Type B pancreatic cell (in vitro differentiated cells): ENCODE results near the gene SPEG. TPM values are rescaled to one million over a fixed set of nuclear protein-coding genes. Genes with fewer than 3 reads are reported as not detected.

ENCODE experiments used
- DNase-seq: peaks from one replicate; pipeline ENCODE4 v3.0.0; 2021; ENCODE audit warnings: mixed read lengths; ENCODE audit not compliant: unreplicated experiment; ENCODE audit errors: extremely low spot score
- H3K27ac Mint-ChIP-seq: 2 replicates; pipeline ENCODE4 v1.8.0; 2021; ENCODE audit warnings: mild to moderate bottlenecking, mixed read lengths
- H3K27me3 Mint-ChIP-seq: 2 replicates; pipeline ENCODE4 v1.8.0; 2021; ENCODE audit warnings: mixed read lengths
- H3K36me3 Mint-ChIP-seq: 2 replicates; pipeline ENCODE4 v1.8.0; 2021; ENCODE audit warnings: mixed read lengths
- H3K4me1 Mint-ChIP-seq: one replicate; pipeline ENCODE4 v1.8.0; 2021; ENCODE audit warnings: mixed read lengths; ENCODE audit not compliant: unreplicated experiment
- H3K4me3 Mint-ChIP-seq: 2 replicates; pipeline ENCODE4 v1.8.0; 2021; ENCODE audit warnings: mild to moderate bottlenecking, mixed read lengths
- H3K9me3 Mint-ChIP-seq: 2 replicates; pipeline ENCODE4 v1.8.0; 2021; ENCODE audit warnings: mixed read lengths
- total RNA-seq: library from RNA; stranded (reverse); gene quantifications from 2 replicates; pipeline ENCODE4 v1.2.1, GENCODE V29; 2021; ENCODE audit warnings: low replicate concordance
- TF ChIP-seq, protein P1 (sequence below): fragments of 200-600 bp; sonication (generic); conservative IDR thresholded peaks from 2 replicates; pipeline ENCODE4 v1.5.0; 2021; ENCODE audit warnings: antibody characterized with exemption, mild to moderate bottlenecking

The SPEG gene
- total RNA-seq, 1 donor from 2014 or later: 49.4 TPM

DNA sequence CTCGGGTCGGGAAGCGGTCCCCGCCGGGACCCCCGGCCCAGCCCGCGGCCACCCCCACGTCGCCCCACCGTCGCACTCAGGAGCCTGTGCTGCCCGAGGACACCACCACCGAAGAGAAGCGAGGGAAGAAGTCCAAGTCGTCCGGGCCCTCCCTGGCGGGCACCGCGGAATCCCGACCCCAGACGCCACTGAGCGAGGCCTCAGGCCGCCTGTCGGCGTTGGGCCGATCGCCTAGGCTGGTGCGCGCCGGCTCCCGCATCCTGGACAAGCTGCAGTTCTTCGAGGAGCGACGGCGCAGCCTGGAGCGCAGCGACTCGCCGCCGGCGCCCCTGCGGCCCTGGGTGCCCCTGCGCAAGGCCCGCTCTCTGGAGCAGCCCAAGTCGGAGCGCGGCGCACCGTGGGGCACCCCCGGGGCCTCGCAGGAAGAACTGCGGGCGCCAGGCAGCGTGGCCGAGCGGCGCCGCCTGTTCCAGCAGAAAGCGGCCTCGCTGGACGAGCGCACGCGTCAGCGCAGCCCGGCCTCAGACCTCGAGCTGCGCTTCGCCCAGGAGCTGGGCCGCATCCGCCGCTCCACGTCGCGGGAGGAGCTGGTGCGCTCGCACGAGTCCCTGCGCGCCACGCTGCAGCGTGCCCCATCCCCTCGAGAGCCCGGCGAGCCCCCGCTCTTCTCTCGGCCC, 13.6 kb downstream of the SPEG start:
- H3K9me3 Mint-ChIP-seq: no peaks in the 10 kb centered on the region
- H3K27ac Mint-ChIP-seq: no peak overlapping the region
- H3K4me3 Mint-ChIP-seq: no peak overlapping the region
- TF ChIP-seq, protein P1, sequence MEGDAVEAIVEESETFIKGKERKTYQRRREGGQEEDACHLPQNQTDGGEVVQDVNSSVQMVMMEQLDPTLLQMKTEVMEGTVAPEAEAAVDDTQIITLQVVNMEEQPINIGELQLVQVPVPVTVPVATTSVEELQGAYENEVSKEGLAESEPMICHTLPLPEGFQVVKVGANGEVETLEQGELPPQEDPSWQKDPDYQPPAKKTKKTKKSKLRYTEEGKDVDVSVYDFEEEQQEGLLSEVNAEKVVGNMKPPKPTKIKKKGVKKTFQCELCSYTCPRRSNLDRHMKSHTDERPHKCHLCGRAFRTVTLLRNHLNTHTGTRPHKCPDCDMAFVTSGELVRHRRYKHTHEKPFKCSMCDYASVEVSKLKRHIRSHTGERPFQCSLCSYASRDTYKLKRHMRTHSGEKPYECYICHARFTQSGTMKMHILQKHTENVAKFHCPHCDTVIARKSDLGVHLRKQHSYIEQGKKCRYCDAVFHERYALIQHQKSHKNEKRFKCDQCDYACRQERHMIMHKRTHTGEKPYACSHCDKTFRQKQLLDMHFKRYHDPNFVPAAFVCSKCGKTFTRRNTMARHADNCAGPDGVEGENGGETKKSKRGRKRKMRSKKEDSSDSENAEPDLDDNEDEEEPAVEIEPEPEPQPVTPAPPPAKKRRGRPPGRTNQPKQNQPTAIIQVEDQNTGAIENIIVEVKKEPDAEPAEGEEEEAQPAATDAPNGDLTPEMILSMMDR: no peak
- no peak for DNase-seq
- H3K4me1 Mint-ChIP-seq: peaks cover 13% of the 10 kb centered on the region
- peaks cover 6% of the 10 kb centered on the region for H3K36me3 Mint-ChIP-seq
- H3K27me3 Mint-ChIP-seq: peaks cover 38% of the 10 kb centered on the region

GRCh38 chr2:219448776-219449341, 14.2 kb downstream of the SPEG start:
- peaks cover 6% of the 10 kb centered on the region for H3K36me3 Mint-ChIP-seq
- H3K27ac Mint-ChIP-seq: no peak overlapping the region
- peaks cover 17% of the 10 kb centered on the region for H3K4me1 Mint-ChIP-seq
- H3K4me3 Mint-ChIP-seq: no peak overlapping the region
- TF ChIP-seq, protein P1: no peak
- peaks cover 39% of the 10 kb centered on the region for H3K27me3 Mint-ChIP-seq
- no peak for DNase-seq
- H3K9me3 Mint-ChIP-seq: no peaks in the 10 kb centered on the region

DNA sequence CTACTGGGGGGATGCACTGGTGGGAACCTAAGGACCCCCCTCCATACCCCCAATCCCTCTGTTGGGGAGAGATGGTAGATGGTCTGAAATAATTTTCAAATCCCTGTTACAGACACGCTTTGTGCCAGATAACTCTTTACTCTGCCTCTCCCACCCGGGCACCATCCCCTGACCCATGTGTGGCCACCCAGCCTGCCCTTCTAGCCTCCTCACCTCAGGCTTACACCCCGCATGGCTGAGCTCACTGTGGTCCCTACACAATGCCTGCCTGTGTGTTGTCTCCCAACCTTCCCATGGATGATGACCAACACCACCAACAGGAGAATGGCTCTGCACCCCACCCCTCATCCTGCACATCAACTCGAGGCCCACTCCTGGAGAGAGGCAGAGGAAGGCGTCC, 15.0 kb downstream of the SPEG start:
- no peak for DNase-seq
- no peak overlapping the region for H3K27ac Mint-ChIP-seq
- H3K4me1 Mint-ChIP-seq: peaks cover 20% of the 10 kb centered on the region
- no peaks in the 10 kb centered on the region for H3K9me3 Mint-ChIP-seq
- peak overlapping the region; percentile 53 for H3K4me3 Mint-ChIP-seq
- peaks cover 34% of the 10 kb centered on the region for H3K27me3 Mint-ChIP-seq
- peaks cover 6% of the 10 kb centered on the region for H3K36me3 Mint-ChIP-seq
- TF ChIP-seq, protein P1: no peak

GRCh38 chr2:219451661-219452360, 17.2 kb downstream of the SPEG start:
- Mint-ChIP-seq H3K36me3 (peaks cover 6% of the 10 kb centered on the region), H3K4me1 (peaks cover 11% of the 10 kb centered on the region)

More at GRCh38 chr2:219451661-219452360, 17.2 kb downstream of the SPEG start:
- no peak overlapping the region for H3K4me3 Mint-ChIP-seq
- no peak for DNase-seq
- no peak overlapping the region for H3K27ac Mint-ChIP-seq
- peaks cover 30% of the 10 kb centered on the region for H3K27me3 Mint-ChIP-seq
- no peaks in the 10 kb centered on the region for H3K9me3 Mint-ChIP-seq
- TF ChIP-seq, protein P1: no peak
